ENCODE results near the gene FAF1. TPM values are rescaled to one million over a fixed set of nuclear protein-coding genes. Genes with fewer than 3 reads are reported as not detected.

Gene FAF1
- total and polyA plus RNA-seq, 2 of the 8 experiments (the other 6 are each of a cell fraction or from before 2014, with no cell fraction given): 10.8 to 65.9 TPM

GRCh38 chr1:50700214-50700613 is 259.9 kb downstream of the FAF1 start (continued):
- TF ChIP-seq, protein P1, sequence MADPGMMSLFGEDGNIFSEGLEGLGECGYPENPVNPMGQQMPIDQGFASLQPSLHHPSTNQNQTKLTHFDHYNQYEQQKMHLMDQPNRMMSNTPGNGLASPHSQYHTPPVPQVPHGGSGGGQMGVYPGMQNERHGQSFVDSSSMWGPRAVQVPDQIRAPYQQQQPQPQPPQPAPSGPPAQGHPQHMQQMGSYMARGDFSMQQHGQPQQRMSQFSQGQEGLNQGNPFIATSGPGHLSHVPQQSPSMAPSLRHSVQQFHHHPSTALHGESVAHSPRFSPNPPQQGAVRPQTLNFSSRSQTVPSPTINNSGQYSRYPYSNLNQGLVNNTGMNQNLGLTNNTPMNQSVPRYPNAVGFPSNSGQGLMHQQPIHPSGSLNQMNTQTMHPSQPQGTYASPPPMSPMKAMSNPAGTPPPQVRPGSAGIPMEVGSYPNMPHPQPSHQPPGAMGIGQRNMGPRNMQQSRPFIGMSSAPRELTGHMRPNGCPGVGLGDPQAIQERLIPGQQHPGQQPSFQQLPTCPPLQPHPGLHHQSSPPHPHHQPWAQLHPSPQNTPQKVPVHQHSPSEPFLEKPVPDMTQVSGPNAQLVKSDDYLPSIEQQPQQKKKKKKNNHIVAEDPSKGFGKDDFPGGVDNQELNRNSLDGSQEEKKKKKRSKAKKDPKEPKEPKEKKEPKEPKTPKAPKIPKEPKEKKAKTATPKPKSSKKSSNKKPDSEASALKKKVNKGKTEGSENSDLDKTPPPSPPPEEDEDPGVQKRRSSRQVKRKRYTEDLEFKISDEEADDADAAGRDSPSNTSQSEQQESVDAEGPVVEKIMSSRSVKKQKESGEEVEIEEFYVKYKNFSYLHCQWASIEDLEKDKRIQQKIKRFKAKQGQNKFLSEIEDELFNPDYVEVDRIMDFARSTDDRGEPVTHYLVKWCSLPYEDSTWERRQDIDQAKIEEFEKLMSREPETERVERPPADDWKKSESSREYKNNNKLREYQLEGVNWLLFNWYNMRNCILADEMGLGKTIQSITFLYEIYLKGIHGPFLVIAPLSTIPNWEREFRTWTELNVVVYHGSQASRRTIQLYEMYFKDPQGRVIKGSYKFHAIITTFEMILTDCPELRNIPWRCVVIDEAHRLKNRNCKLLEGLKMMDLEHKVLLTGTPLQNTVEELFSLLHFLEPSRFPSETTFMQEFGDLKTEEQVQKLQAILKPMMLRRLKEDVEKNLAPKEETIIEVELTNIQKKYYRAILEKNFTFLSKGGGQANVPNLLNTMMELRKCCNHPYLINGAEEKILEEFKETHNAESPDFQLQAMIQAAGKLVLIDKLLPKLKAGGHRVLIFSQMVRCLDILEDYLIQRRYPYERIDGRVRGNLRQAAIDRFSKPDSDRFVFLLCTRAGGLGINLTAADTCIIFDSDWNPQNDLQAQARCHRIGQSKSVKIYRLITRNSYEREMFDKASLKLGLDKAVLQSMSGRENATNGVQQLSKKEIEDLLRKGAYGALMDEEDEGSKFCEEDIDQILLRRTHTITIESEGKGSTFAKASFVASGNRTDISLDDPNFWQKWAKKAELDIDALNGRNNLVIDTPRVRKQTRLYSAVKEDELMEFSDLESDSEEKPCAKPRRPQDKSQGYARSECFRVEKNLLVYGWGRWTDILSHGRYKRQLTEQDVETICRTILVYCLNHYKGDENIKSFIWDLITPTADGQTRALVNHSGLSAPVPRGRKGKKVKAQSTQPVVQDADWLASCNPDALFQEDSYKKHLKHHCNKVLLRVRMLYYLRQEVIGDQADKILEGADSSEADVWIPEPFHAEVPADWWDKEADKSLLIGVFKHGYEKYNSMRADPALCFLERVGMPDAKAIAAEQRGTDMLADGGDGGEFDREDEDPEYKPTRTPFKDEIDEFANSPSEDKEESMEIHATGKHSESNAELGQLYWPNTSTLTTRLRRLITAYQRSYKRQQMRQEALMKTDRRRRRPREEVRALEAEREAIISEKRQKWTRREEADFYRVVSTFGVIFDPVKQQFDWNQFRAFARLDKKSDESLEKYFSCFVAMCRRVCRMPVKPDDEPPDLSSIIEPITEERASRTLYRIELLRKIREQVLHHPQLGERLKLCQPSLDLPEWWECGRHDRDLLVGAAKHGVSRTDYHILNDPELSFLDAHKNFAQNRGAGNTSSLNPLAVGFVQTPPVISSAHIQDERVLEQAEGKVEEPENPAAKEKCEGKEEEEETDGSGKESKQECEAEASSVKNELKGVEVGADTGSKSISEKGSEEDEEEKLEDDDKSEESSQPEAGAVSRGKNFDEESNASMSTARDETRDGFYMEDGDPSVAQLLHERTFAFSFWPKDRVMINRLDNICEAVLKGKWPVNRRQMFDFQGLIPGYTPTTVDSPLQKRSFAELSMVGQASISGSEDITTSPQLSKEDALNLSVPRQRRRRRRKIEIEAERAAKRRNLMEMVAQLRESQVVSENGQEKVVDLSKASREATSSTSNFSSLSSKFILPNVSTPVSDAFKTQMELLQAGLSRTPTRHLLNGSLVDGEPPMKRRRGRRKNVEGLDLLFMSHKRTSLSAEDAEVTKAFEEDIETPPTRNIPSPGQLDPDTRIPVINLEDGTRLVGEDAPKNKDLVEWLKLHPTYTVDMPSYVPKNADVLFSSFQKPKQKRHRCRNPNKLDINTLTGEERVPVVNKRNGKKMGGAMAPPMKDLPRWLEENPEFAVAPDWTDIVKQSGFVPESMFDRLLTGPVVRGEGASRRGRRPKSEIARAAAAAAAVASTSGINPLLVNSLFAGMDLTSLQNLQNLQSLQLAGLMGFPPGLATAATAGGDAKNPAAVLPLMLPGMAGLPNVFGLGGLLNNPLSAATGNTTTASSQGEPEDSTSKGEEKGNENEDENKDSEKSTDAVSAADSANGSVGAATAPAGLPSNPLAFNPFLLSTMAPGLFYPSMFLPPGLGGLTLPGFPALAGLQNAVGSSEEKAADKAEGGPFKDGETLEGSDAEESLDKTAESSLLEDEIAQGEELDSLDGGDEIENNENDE (IDR thresholded peaks at IDR 0.05; ENCODE audit: insufficient replicate concordance, low read length): peak; percentile 91
- peak; percentile 88 to 93; a peak in 1 of 4 replicates for TF ChIP-seq HDAC2 (IDR thresholded peaks at IDR 0.05; ENCODE audit: borderline replicate concordance in 1 of 2, low read depth in 2 of 2, low read length in 2 of 2)
- peak; percentile 98 for TF ChIP-seq TCF12 (IDR thresholded peaks at IDR 0.05; ENCODE audit: low read depth, low read length)
- TF ChIP-seq, protein P2, sequence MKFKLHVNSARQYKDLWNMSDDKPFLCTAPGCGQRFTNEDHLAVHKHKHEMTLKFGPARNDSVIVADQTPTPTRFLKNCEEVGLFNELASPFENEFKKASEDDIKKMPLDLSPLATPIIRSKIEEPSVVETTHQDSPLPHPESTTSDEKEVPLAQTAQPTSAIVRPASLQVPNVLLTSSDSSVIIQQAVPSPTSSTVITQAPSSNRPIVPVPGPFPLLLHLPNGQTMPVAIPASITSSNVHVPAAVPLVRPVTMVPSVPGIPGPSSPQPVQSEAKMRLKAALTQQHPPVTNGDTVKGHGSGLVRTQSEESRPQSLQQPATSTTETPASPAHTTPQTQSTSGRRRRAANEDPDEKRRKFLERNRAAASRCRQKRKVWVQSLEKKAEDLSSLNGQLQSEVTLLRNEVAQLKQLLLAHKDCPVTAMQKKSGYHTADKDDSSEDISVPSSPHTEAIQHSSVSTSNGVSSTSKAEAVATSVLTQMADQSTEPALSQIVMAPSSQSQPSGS (IDR thresholded peaks at IDR 0.05; ENCODE audit: low read length): 0 out of 2 replicates have a peak, but pooled peaks have one; percentile 24
- TF ChIP-seq YY1 (IDR thresholded peaks at IDR 0.05; ENCODE audit: low read depth, low read length): 0 out of 2 replicates have a peak, but pooled peaks have one; percentile 18
- TF ChIP-seq JUN (IDR thresholded peaks at IDR 0.05; ENCODE audit: low read depth, low read length): no peak
- no peak for TF ChIP-seq TEAD4 (IDR thresholded peaks at IDR 0.05; ENCODE audit: low read depth, low read length)
- TF ChIP-seq CEBPB (IDR thresholded peaks at IDR 0.05; ENCODE audit: low read depth, low read length): peak; percentile 49; the same call in 1 of the 2 replicates
- peak; percentile 11 to 52 for TF ChIP-seq BCL11A (IDR thresholded peaks at IDR 0.05; ENCODE audit: low read depth in 2 of 2, low read length in 2 of 2)

Data from H1 (cell line).